GM12878 (cell line): Measurements from ENCODE around the gene CCT4. TPM values are rescaled to one million over a fixed set of nuclear protein-coding genes. Genes with fewer than 3 reads are reported as not detected.

Experiments used
- ATAC-seq: fragments of 200-7000 bp; cut with Tn5 transposase; 3 replicates; pipeline ENCODE4 v1.9.1; 2020; ENCODE audit warnings: mild to moderate bottlenecking, moderate library complexity
- BruUV-seq: library from RNA; stranded (reverse); fragments of 400-500 nt; replicated peaks from 2 replicates; lab custom pipeline; 2021; lab: Mats Ljungman, UMichigan
- CTCF ChIA-PET: fragments of 300-600 bp; sonication (Branson Sonifier 250); formaldehyde crosslinking; extraction: SDS; loops from one replicate; lab custom pipeline; 2021; ENCODE audit warnings: inconsistent platforms; lab: Yijun Ruan, JAX
- POLR2A ChIA-PET: fragments of 350-600 bp; formaldehyde crosslinking; extraction: SDS; loops from one replicate; lab custom pipeline; 2021; ENCODE audit warnings: inconsistent platforms; lab: Charles Lee
- RAD21 ChIA-PET: fragments of 300-600 bp; sonication (Branson Sonifier 250); formaldehyde crosslinking; loops from one replicate; lab custom pipeline; 2023; ENCODE audit warnings: antibody characterized with exemption; ENCODE audit not compliant: unreplicated experiment; lab: Charles Lee
- SMC1A ChIA-PET: fragments of 300-600 bp; sonication (Branson Sonifier 250); formaldehyde crosslinking; loops from one replicate; lab custom pipeline; 2023; ENCODE audit not compliant: unreplicated experiment, uncharacterized antibody; lab: Charles Lee
- DNase-seq: peaks from one replicate; pipeline ENCODE4 v3.0.0-alpha.2; 2011; ENCODE audit warnings: low read depth, low spot score
- FAIRE-seq: peaks from 3 replicates; lab custom pipeline; 2011; peaks lifted over from hg19 to GRCh38; lab: Jason Lieb, UNC
- H2AFZ ChIP-seq: 2 replicates; pipeline ENCODE4 v1.6.0; 2011; ENCODE audit warnings: low read depth, low read length, control low read depth; ENCODE audit not compliant: control insufficient read depth
- H3K27ac ChIP-seq: 2 replicates; pipeline ENCODE4 v1.5.1; 2011; ENCODE audit warnings: control low read depth; ENCODE audit not compliant: control insufficient read depth, insufficient read depth
- H3K27me3 ChIP-seq, 2 experiments: replicated peaks in 1 of 2; 2 replicates each; pipeline versions ENCODE4 v1.6.0 to v1.6.1; 2011; ENCODE audit warnings: low read length in 1 of 2; ENCODE audit not compliant: control insufficient read depth in 2 of 2, insufficient read depth in 2 of 2
- H3K36me3 ChIP-seq, 2 experiments: 2 replicates each; pipeline ENCODE4 v1.5.1; 2011; ENCODE audit warnings: low read length in 1 of 2; ENCODE audit not compliant: control insufficient read depth in 2 of 2, insufficient read depth in 2 of 2
- H3K4me1 ChIP-seq: 2 replicates; pipeline ENCODE4 v1.6.1; 2011; ENCODE audit warnings: mild to moderate bottlenecking, low read length, moderate library complexity, mixed read lengths; ENCODE audit not compliant: control insufficient read depth, insufficient read depth
- H3K4me2 ChIP-seq: 2 replicates; pipeline ENCODE4 v1.6.0; 2011; ENCODE audit warnings: control low read depth; ENCODE audit not compliant: control insufficient read depth, insufficient read depth
- H3K4me3 ChIP-seq: fragments of 200-600 bp; sonication (generic); 2 replicates; pipeline ENCODE4 v1.5.1; 2016
- H3K79me2 ChIP-seq: 2 replicates; pipeline ENCODE4 v1.6.0; 2011; ENCODE audit warnings: low read length; ENCODE audit not compliant: control insufficient read depth, insufficient read depth
- H3K9ac ChIP-seq: 2 replicates; pipeline ENCODE4 v1.8.0; 2011; ENCODE audit warnings: low read length, control low read depth, mixed read lengths; ENCODE audit not compliant: control insufficient read depth, insufficient read depth
- H3K9me3 ChIP-seq: replicated peaks from 3 replicates; pipeline ENCODE4 v1.5.1; 2011; ENCODE audit warnings: mild to moderate bottlenecking, low read length; ENCODE audit not compliant: control insufficient read depth, insufficient read depth
- H4K20me1 ChIP-seq: 2 replicates; pipeline ENCODE4 v1.6.0; 2011; ENCODE audit not compliant: control insufficient read depth, insufficient read depth
- BMI1 ChIP-seq: fragments of 450-650 bp; IDR thresholded peaks from 2 replicates; pipeline ENCODE4 v1.6.1; 2016; ENCODE audit warnings: mild to moderate bottlenecking, moderate library complexity, borderline replicate concordance
- CBX3 ChIP-seq: fragments of 200-600 bp; sonication (generic); IDR thresholded peaks from 2 replicates; pipeline ENCODE4 v1.6.1; 2016; ENCODE audit warnings: low read depth, borderline replicate concordance
- CREB1 ChIP-seq: IDR thresholded peaks from 2 replicates; pipeline ENCODE4 v1.6.1; 2012; ENCODE audit warnings: low read depth, mild to moderate bottlenecking, inconsistent platforms
- EGR1 ChIP-seq, 2 experiments: IDR thresholded peaks; 1 replicate in 1 of 2; 2 replicates in 1 of 2; pipeline ENCODE4 v1.6.1; 2011 to 2012; ENCODE audit warnings: low read depth in 2 of 2, low read length in 2 of 2, borderline replicate concordance in 1 of 2, mild to moderate bottlenecking in 1 of 2, moderate library complexity in 1 of 2
- FOXM1 ChIP-seq: IDR thresholded peaks from 2 replicates; pipeline ENCODE4 v1.6.1; 2012; ENCODE audit warnings: low read depth, mild to moderate bottlenecking, inconsistent platforms, low read length, moderate library complexity
- HDAC6 ChIP-seq: fragments of 200-600 bp; sonication (generic); IDR thresholded peaks from one replicate; pipeline ENCODE4 v1.8.0; 2017; ENCODE audit warnings: antibody characterized with exemption; ENCODE audit not compliant: unreplicated experiment
- IKZF2 ChIP-seq, 2 experiments: fragments of 450-650 bp; IDR thresholded peaks; 2 replicates each; pipeline ENCODE4 v1.6.1; 2017; ENCODE audit warnings: mild to moderate bottlenecking in 2 of 2, moderate library complexity in 2 of 2
- IRF4 ChIP-seq: IDR thresholded peaks from 2 replicates; pipeline ENCODE4 v1.6.1; 2011; ENCODE audit warnings: low read depth, low read length
- IRF5 ChIP-seq: fragments of 450-650 bp; IDR thresholded peaks from 2 replicates; pipeline ENCODE4 v1.6.1; 2017; ENCODE audit warnings: borderline replicate concordance
- LARP7 ChIP-seq: fragments of 450-650 bp; IDR thresholded peaks from 2 replicates; pipeline ENCODE4 v1.6.1; 2017; ENCODE audit warnings: mild to moderate bottlenecking
- MTA3 ChIP-seq: IDR thresholded peaks from 2 replicates; pipeline ENCODE4 v1.6.1; 2012; ENCODE audit warnings: low read length, inconsistent platforms, borderline replicate concordance
- NR2C2 ChIP-seq: IDR thresholded peaks from 2 replicates; pipeline ENCODE4 v1.6.1; 2011; ENCODE audit warnings: borderline replicate concordance, low read depth; ENCODE audit not compliant: control insufficient read depth, insufficient read length
- PKNOX1 ChIP-seq: fragments of 450-650 bp; IDR thresholded peaks from 2 replicates; pipeline ENCODE4 v1.6.1; 2016; ENCODE audit warnings: mild to moderate bottlenecking
- PML ChIP-seq: IDR thresholded peaks from 2 replicates; pipeline ENCODE4 v1.6.1; 2012; ENCODE audit warnings: low read length, inconsistent platforms
- RELB ChIP-seq: fragments of 450-650 bp; IDR thresholded peaks from 2 replicates; pipeline ENCODE4 v1.6.1; 2017; ENCODE audit warnings: low read depth, mild to moderate bottlenecking, moderate library complexity
- SMAD5 ChIP-seq: IDR thresholded peaks from 2 replicates; pipeline ENCODE4 v1.6.1; 2016; ENCODE audit warnings: antibody characterized with exemption, low read depth
- SREBF2 ChIP-seq: IDR thresholded peaks from 2 replicates; pipeline ENCODE4 v1.6.1; 2012; ENCODE audit warnings: mild to moderate bottlenecking, low read length
- TCF12 ChIP-seq: IDR thresholded peaks from 2 replicates; pipeline ENCODE4 v1.6.1; 2011; ENCODE audit warnings: low read depth, mild to moderate bottlenecking, low read length
- ZNF687 ChIP-seq: fragments of 450-650 bp; IDR thresholded peaks from 2 replicates; pipeline ENCODE4 v1.6.1; 2017; ENCODE audit warnings: mild to moderate bottlenecking, moderate library complexity
- WGBS: methylation state at CpG from one replicate; pipeline ENCODE4 v1.1.6; 2016; ENCODE audit warnings: low lambda C conversion rate; ENCODE audit not compliant: insufficient replicate concordance, insufficient coverage; ENCODE audit errors: missing lambda C conversion rate; 5-methylcytosine and 5-hydroxymethylcytosine counted together
- in situ Hi-C: fragments of 300-500 bp; cut with MboI; formaldehyde crosslinking; loops from 9 replicates; pipeline ENCODE4 v1.14.3; 2018; ENCODE audit warnings: mixed read lengths
- intact Hi-C: fragments of 100-400 bp; cut with micrococcal nuclease; formaldehyde crosslinking; loops from one replicate; pipeline ENCODE4 v1.14.2; 2022; ENCODE audit not compliant: unreplicated experiment
- polyA plus RNA-seq, 11 experiments: library from polyadenylated mRNA; depleted of rRNA in 4 of 11; unstranded in 6 of 11; stranded (reverse) in 5 of 11; fragments of >200 nt; fragmentation: Nextera tagmentation in 4 of 11; fragmentation: Illumina TruSeq in 1 of 11; extraction: Ambion mirVana in 4 of 11; extraction: Trizol in 1 of 11; gene quantifications; 1 replicate in 1 of 11; 2 replicates in 10 of 11; pipeline versions ENCODE4 v1.2.1 to v1.2.3, GENCODE V29; 2011 to 2016; ENCODE audit warnings: inconsistent platforms in 2 of 11, missing spikeins in 2 of 11, low read depth in 1 of 11
- total RNA-seq, 4 experiments: library from RNA; depleted of rRNA in 3 of 4; stranded (reverse); fragments of >200 nt in 3 of 4; fragmentation: Illumina TruSeq in 1 of 4; extraction: Trizol in 1 of 4; gene quantifications; 2 replicates each; pipeline versions ENCODE4 v1.2.1 to v1.2.3, GENCODE V29; 2013 to 2021

Gene CCT4
- total and polyA plus RNA-seq, 10 of the 15 experiments (the other 5 are each of a cell fraction or from before 2014, with no cell fraction given): 76.6 to 320 (median 211) TPM

- BruUV-seq: no TSS peak
- in situ Hi-C loops (no loop called here), intact Hi-C loops (no loop called here)
- Histone ChIP-seq H3K36me3 (peaks cover 4 to 5% of the 10 kb centered on the region in 2 experiments), H3K79me2 (no peaks in the 10 kb centered on the region), H3K4me3 (no peak overlapping the region), H3K27me3 (no peaks in the 10 kb centered on the region), H3K9ac (no peak overlapping the region), H3K9me3 (no peaks in the 10 kb centered on the region; the same call in 2 of the 3 replicates), H3K27ac (no peak overlapping the region), H2AFZ (no peak overlapping the region), H3K4me2 (no peak overlapping the region), H3K4me1 (no peaks in the 10 kb centered on the region), H4K20me1 (no peaks in the 10 kb centered on the region)
- no peak for TF ChIP-seq HDAC6
- no peak for TF ChIP-seq PML
- no peak for TF ChIP-seq BMI1
- TF ChIP-seq FOXM1: no peak
- no peak for TF ChIP-seq PKNOX1
- TF ChIP-seq IRF5: no peak
- no peak for TF ChIP-seq ZNF687
- TF ChIP-seq IRF4: no peak
- no peak for TF ChIP-seq EGR1 (IDR thresholded peaks at IDR 0.05; ENCODE audit: borderline replicate concordance in 1 of 2, low read depth in 2 of 2, low read length in 2 of 2)
- TF ChIP-seq TCF12: no peak
- TF ChIP-seq CBX3: no peak
- no peak for TF ChIP-seq IKZF2 (IDR thresholded peaks at IDR 0.05)
- TF ChIP-seq SREBF2: no peak
- no peak for TF ChIP-seq LARP7
- TF ChIP-seq SMAD5: no peak
- TF ChIP-seq MTA3: no peak
- TF ChIP-seq RELB: no peak
- no peak for TF ChIP-seq NR2C2
- TF ChIP-seq CREB1: no peak
- no peak for DNase-seq
- POLR2A ChIA-PET: no interaction called here
- SMC1A ChIA-PET: interaction anchor here (1.0 kb wide), 1 partner anchor 8 kb away, joined by 4 read pairs; the partner anchor contains the start of gene FAM161A
- CTCF ChIA-PET: interaction anchor here (1.5 kb wide), 1 partner anchor 10 kb away, joined by 4 read pairs; no protein-coding TSS in a partner anchor
- FAIRE-seq: no peak
- 70% methylated on average over 5 of the region's 5 CpGs for WGBS
- RAD21 ChIA-PET: no interaction called here
- no peak for ATAC-seq
Measured at GRCh38 chr2:61862085-61862484, 26.4 kb downstream of the CCT4 start.
